Stimulated activated CD8-positive, alpha-beta memory T cell treated with anti-CD3 and anti-CD28 coated beads, Interleukin-4, amount 100 ng/mL, for 48 hours (primary cell): Measurements from ENCODE around the gene PFDN6.
"Not testable (repeated sequence)": the region's sequence is repeated elsewhere in the genome, so short reads cannot be mapped to it uniquely, and the experiment has no call there.

Experiments used
- DNase-seq: peaks from one replicate; pipeline ENCODE4 v3.0.0-alpha.2; 2020

PFDN6 gene

GRCh38 chr6:33288921-33289783, at the start of gene PFDN6, which contains the start of gene WDR46:
TSS of gene PFDN6 (plus strand) at chr6:33289601. CDS start at chr6:33289857, 256 bp downstream.
TSS of gene WDR46 (minus strand) at chr6:33289239. CDS start at chr6:33289170, 69 bp downstream.
- peak; percentile 83 for DNase-seq

GRCh38 chr6:33241968-33242367, 47.4 kb upstream of the PFDN6 start:
- DNase-seq = no peak

GRCh38 chr6:33243476-33243875, 45.9 kb upstream of the PFDN6 start:
- no peak for DNase-seq

GRCh38 chr6:33247977-33248642, 41.3 kb upstream of the PFDN6 start:
- peak; percentile 97 for DNase-seq

GRCh38 chr6:33248643-33248931, 40.8 kb upstream of the PFDN6 start:
- peak; percentile 59 for DNase-seq

GRCh38 chr6:33248932-33249731, 40.3 kb upstream of the PFDN6 start:
- DNase-seq = peak; percentile 96

- peak; percentile 38 for DNase-seq
Observed at GRCh38 chr6:33249732-33250630, 39.4 kb upstream of the PFDN6 start.

- DNase-seq = no peak
Observed at GRCh38 chr6:33250731-33251130, 38.7 kb upstream of the PFDN6 start.

- DNase-seq = peak; percentile 40
Observed at GRCh38 chr6:33251395-33252012, 37.9 kb upstream of the PFDN6 start.

GRCh38 chr6:33252759-33253158, 36.6 kb upstream of the PFDN6 start:
- no peak for DNase-seq

GRCh38 chr6:33254591-33254990, 34.8 kb upstream of the PFDN6 start:
- DNase-seq = no peak

- DNase-seq = no peak
Observed at GRCh38 chr6:33259032-33259431, 30.4 kb upstream of the PFDN6 start.

- DNase-seq = not testable (repeated sequence)
Observed at GRCh38 chr6:33262490-33262889, 26.9 kb upstream of the PFDN6 start.

GRCh38 chr6:33264015-33264414, 25.4 kb upstream of the PFDN6 start:
- no peak for DNase-seq

GRCh38 chr6:33271117-33271467, 18.3 kb upstream of the PFDN6 start:
- DNase-seq = no peak

GRCh38 chr6:33271468-33272274, 17.7 kb upstream of the PFDN6 start, which contains the start of the genes RPS18 and VPS52:
TSS of gene RPS18 (plus strand) at chr6:33272075. CDS start at chr6:33272120, 45 bp downstream.
TSS of gene VPS52 (minus strand) at chr6:33271876. CDS start at chr6:33271675, 201 bp downstream.
- DNase-seq = peak; percentile 91

- no peak for DNase-seq
Observed at GRCh38 chr6:33272275-33273128, 16.9 kb upstream of the PFDN6 start.

- no peak for DNase-seq
Observed at GRCh38 chr6:33273129-33273923, 16.1 kb upstream of the PFDN6 start.
